ENCODE results near the gene GALNT18.

Gene GALNT18

DNA sequence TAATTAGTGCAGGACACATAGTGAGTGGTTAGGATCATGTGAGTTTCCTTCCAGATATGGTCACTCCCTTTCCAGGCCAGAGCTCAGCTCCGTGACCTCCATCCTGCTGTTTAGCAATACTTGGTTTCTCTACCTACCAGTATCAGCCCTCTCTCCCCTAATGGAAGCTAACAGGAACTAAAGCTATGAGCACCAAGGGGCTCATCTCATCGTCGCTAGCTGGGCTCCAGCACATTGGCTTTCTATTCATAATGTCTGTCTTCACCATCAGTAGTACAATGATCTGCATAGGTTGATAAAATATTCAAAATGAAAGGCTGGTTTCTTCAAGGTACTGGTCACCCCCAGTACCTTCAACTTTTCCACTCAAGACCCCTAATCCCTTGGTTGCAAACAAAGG, 2.4 kb upstream of the GALNT18 start:
- no peak for DNase-seq (ENCODE audit: low read depth)

DNA sequence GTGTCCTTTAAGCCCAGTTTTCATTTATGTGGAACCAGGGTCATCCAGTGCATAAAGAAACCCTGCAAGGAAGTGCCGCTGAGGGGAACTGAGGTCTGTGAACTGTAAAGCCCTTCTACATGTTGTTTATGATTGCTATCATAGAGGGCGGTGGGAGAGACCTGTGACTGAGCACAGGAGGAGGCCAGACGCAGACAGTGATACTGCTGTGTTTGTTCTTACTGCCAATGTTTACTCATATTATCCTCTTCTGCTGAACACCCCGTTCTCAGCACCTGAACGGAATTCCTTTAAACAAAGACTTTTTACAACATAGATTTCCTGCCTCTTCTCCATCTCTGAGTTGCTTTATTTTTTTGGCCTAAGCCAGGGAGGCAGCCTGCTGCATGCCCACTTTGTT, 967 bp upstream of the GALNT18 start:
- DNase-seq (ENCODE audit: low read depth): no peak

DNA sequence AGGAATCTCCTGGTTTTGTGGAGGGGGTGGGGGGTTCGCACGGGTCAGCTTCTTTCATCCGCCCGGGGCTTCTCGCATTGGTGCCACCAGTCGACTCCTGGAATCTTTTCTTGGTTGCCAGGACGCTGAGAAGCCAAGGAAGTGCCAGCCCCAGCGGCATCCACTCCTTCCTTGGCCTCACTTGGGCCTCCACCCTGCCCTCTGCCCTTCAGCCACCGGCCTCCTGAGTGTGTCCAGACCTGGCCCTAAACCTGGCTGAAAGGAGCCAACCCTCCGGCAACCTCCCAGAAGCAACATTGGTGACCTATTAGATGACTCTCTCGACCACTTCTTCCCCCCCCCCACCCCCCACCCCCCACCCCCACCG, 518 bp upstream of the GALNT18 start:
- DNase-seq (ENCODE audit: low read depth): no peak

GRCh38 chr11:11620921-11621572, 758 bp downstream of the GALNT18 start:
- DNase-seq (ENCODE audit: low read depth): no peak

DNA sequence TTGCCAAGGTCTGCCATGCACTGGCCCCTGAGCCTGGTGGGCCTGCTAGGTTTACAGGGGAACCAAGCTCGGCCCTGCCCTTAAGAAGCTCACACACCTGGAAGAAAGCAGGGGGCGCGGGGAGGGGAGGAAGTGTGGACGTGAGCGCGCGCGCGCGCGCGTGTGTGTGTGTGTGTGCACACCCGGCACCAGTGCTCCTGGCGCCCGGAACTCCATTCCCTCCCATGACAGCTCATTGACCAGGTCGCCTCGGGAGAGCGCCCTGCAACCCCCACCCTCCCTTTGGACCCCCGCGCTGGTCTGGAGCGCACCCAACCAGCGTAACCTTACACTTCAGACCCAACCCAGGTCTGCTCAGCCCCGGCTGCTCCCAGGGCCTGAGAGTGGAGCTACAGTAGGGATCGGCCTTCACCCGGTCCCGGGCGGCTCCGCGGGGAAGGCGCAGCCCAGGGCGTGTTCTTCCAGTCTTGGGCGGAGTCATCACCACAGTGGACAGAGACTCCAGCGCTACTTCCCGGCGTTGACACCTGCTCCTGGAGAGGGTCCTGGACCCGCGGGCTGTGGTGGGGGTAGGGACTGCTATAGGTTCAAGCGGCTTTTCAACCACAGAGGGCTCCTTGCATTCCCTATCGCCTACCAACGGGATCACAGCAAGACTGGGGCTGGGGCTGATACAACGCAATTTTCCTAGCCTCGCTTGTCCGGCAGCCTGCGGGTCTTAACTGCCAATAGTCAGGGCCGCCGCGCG, 1.5 kb downstream of the GALNT18 start:
- DNase-seq (ENCODE audit: low read depth): no peak

DNA sequence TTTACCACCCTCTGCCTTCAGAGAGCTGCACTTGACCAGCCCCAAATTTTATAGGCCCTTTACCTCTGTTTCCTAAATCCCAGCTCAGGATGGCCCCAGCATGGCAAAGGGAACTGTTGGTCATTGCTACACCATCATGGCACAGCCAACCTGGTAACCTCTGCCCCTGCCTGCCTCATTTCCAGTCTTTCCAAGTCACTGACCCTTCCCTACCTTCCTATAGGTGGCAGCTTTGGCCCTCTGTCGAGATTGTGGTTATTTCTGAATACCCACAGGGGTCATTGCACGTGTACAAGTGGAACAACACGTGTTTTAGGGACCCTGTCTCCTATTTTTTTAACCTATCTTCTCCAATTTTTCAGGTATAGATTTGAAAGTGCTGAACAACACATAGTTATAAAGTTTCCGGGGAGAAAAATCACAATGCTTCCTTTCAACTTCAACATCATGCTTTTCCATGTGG, 2.8 kb downstream of the GALNT18 start:
- no peak for DNase-seq (ENCODE audit: low read depth)

GRCh38 chr11:11615086-11615485, 6.7 kb downstream of the GALNT18 start:
- no peak for DNase-seq (ENCODE audit: low read depth)

- DNase-seq (ENCODE audit: low read depth): no peak
Measured at GRCh38 chr11:11612439-11612838, 9.4 kb downstream of the GALNT18 start.

- no peak for DNase-seq (ENCODE audit: low read depth)
Measured at GRCh38 chr11:11611381-11611780, 10.4 kb downstream of the GALNT18 start.

GRCh38 chr11:11608783-11609232, 13.0 kb downstream of the GALNT18 start:
- DNase-seq (ENCODE audit: low read depth): no peak

DNA sequence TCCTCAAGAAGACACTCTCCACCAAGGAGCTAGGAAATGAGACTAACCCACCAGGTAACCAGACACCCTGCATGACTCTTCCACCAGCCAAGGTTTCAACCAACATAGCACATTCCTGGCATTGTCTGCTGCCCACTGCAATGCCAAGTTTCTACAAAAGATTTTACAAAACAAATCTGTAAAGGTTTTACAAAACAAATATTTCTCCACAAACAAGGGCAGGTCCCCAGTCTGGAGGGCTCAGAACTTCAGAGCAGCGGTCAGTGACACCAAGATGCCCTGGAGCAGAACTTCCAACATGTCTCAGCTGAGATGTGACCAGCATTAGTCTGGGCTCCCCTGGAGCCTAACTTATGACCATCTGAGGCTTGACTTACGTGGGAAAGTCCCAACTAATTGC, 14.0 kb downstream of the GALNT18 start:
- DNase-seq (ENCODE audit: low read depth): no peak

DNA sequence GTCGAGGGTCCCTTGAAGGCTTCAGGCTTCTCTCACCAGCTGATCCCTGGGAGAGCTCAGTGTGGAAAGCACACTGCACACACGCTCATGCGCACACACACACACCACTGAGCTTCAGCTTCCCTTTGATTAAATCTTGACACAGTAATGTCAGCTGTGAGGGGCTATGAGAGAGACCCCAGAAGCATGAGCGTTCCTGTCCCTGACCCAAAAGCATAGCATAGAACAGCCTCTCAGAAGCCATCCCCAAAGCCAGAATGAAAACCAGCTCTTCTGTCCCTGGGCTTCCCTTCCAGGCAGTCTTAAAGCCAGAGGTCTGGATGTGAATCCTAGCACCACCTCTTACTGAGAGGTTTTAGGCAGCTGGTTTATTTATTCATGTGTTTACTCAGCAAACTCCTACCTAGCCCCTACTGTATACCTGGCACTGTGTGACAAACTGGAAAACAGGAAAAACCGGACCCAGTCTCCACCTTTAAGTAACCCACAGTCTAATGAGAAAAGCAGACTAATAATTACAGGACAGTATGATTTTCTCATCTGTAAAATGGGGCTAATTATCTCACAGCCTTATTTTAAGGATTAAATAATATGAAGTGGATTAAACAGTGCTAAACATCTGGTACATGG, 15.9 kb downstream of the GALNT18 start:
- no peak for DNase-seq (ENCODE audit: low read depth)

DNA sequence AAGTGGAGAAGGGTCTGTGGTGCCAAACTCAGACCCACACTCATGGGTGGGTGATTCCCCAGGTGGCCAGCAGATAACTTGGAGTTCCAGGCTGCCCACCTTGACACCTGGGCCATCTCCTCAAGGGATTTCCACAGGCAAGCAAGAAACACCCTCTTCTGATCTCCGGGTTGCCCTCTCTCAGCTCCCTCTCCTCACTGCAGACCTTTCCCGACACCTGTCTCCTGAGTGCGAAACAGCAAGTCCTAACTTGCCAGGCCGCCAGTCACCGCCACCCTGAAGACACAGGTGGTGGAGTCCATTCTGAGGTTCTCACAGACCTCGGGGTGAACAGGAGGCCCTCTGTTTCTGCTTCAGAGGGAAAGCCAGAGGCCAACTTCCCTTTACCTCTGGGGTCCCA, 16.6 kb downstream of the GALNT18 start:
- no peak for DNase-seq (ENCODE audit: low read depth)

- no peak for DNase-seq (ENCODE audit: low read depth)
Measured at GRCh38 chr11:11604370-11604990, 17.3 kb downstream of the GALNT18 start.

DNA sequence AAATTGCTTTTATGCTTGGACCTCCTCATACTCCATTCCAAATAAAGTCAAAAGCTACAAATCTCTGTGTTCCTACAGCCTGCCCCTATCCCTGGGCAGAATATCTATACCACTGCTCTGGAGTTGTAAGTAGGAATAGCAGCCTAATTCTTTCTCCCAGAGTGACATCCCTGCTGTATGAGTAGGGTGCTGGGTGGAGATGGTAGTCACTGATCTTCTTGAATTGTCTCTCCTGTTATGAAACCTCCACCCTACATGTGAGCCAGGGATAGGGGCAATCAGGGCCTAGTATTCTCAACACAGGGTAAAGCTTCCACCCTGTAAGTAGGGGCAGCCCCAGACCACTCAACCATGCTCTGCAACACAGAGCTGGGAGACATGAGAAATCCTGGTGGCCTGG, 19.8 kb downstream of the GALNT18 start:
- DNase-seq (ENCODE audit: low read depth): no peak

- no peak for DNase-seq (ENCODE audit: low read depth)
Measured at GRCh38 chr11:11600288-11600687, 21.5 kb downstream of the GALNT18 start.

GRCh38 chr11:11598243-11598642, 23.6 kb downstream of the GALNT18 start:
- DNase-seq (ENCODE audit: low read depth): no peak

DNA sequence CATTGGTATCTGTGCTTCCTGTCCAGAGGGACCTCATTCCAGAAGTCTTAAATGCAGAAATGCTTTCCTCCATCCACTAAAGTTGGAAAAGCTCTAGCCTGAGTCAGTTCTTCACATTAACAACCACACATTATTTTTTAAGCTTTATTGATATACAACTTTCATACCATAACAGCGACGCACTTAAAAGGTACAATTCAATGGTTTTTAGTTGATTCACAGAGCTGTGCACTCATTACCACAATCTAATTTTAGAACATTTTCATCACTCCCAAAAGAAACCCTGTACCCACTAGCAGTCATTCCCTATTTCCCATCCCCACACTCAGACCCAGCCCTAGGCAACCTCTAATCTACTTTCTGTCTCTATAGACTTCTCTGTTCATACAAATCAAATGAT, 27.6 kb downstream of the GALNT18 start:
- DNase-seq (ENCODE audit: low read depth): no peak

GRCh38 chr11:11592146-11592684, 29.6 kb downstream of the GALNT18 start:
- DNase-seq (ENCODE audit: low read depth): no peak

- DNase-seq (ENCODE audit: low read depth): no peak
Measured at GRCh38 chr11:11589437-11589836, 32.4 kb downstream of the GALNT18 start.

DNA sequence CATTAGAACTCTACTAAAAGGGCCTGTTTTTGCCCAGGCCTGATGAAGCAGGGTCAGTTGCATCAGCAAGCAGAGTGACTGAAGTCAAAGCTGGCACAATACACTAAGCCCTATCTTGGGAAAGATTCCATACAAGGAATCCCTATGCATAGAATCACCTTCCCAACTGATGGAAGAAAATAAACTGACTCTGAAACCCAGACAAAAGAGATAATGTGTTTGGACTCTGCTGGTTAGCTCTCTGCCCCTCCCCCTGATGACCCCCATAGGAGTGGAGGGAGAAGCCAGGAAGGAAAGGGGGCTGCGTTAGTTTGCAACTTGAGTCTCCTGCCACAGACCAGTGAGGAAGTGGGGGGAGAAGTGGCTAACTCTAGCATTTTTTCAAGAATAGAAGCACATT, 32.9 kb downstream of the GALNT18 start:
- no peak for DNase-seq (ENCODE audit: low read depth)

DNA sequence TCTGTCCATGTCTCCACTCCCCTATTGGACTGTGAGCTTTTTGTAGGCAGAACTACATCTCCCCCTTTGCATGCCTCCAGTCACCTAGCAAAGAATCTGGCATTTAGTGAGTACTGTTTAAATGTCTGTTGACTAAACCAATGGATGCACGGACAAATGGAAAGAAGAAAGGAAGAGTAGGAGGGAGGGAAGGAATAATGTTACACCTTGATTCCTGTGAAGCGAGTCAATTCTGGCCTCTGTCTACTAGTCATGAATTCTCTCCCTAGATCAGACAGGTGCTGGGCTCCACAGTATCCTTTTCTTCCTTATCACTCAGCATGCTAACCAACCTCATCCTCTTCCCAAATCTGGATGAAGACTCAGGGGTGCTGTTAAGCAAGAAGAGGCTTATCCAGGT, 33.6 kb downstream of the GALNT18 start:
- no peak for DNase-seq (ENCODE audit: low read depth)

DNA sequence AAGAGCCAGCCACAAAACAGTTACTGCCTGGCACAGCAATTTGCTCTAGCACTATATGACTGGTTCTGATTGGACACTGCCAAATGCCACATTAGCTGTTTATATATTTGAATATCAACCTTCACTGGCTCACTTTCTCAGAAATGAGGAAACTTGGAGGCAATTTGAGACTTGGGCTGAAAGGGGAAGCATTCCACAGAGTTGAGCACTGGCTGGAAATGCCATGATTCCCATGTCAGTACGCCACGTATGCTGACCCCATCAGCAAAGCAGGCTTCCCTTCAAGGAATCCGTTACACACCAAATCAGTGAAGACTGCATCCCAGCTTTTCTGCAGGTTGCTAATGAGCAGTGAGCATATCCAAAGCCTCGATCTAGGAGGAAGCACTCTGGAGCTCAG, 34.7 kb downstream of the GALNT18 start:
- DNase-seq (ENCODE audit: low read depth): no peak

All from activated T-helper 9 cell treated with anti-CD3 and anti-CD28 coated beads, Interleukin-2, amount 50 U/mL, for 16 hours (primary cell).